ENCODE measurements around the gene EEF2. TPM values are rescaled to one million over a fixed set of nuclear protein-coding genes. Genes with fewer than 3 reads are reported as not detected.

The EEF2 gene
- total and polyA plus RNA-seq, 2 experiments from 2014 or later: 316 to 2,849 TPM

DNA sequence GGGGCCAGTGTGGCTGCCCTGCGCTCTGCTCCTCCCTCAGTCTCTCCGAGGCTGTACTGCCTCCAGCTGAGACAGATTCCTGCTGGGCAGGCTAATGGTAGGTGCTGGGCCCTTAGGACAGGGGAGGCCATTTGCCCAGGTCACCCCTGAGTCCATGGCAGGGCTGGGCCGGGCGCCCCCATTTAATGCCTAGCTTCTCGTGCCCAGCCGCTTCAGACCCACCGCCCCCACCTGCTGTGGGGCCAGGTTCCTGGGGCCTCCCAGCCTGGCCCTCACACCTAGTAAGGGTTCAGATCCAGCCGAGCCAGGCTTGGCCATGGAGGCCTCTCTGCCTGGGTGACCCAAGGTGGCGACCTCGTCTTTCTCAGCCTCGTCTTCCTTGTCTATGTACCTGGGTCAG lies 40.1 kb upstream of the EEF2 start:
- peaks cover 7% of the 10 kb centered on the region for H3K36me3 ChIP-seq
- H3K9me3 ChIP-seq (ENCODE audit: low read depth): no peaks in the 10 kb centered on the region
- no peaks in the 10 kb centered on the region for H3K4me1 ChIP-seq (ENCODE audit: low read depth)
- no peak overlapping the region for H3K4me3 ChIP-seq
- no peak overlapping the region for H3K27ac ChIP-seq
- no peak for DNase-seq (ENCODE audit: low read depth in 1 of 2, low spot score in 1 of 2)
- no peaks in the 10 kb centered on the region for H3K27me3 ChIP-seq
- TF ChIP-seq, protein P1, sequence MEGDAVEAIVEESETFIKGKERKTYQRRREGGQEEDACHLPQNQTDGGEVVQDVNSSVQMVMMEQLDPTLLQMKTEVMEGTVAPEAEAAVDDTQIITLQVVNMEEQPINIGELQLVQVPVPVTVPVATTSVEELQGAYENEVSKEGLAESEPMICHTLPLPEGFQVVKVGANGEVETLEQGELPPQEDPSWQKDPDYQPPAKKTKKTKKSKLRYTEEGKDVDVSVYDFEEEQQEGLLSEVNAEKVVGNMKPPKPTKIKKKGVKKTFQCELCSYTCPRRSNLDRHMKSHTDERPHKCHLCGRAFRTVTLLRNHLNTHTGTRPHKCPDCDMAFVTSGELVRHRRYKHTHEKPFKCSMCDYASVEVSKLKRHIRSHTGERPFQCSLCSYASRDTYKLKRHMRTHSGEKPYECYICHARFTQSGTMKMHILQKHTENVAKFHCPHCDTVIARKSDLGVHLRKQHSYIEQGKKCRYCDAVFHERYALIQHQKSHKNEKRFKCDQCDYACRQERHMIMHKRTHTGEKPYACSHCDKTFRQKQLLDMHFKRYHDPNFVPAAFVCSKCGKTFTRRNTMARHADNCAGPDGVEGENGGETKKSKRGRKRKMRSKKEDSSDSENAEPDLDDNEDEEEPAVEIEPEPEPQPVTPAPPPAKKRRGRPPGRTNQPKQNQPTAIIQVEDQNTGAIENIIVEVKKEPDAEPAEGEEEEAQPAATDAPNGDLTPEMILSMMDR (IDR thresholded peaks at IDR 0.05; ENCODE audit: low read depth, low read length): no peak

DNA sequence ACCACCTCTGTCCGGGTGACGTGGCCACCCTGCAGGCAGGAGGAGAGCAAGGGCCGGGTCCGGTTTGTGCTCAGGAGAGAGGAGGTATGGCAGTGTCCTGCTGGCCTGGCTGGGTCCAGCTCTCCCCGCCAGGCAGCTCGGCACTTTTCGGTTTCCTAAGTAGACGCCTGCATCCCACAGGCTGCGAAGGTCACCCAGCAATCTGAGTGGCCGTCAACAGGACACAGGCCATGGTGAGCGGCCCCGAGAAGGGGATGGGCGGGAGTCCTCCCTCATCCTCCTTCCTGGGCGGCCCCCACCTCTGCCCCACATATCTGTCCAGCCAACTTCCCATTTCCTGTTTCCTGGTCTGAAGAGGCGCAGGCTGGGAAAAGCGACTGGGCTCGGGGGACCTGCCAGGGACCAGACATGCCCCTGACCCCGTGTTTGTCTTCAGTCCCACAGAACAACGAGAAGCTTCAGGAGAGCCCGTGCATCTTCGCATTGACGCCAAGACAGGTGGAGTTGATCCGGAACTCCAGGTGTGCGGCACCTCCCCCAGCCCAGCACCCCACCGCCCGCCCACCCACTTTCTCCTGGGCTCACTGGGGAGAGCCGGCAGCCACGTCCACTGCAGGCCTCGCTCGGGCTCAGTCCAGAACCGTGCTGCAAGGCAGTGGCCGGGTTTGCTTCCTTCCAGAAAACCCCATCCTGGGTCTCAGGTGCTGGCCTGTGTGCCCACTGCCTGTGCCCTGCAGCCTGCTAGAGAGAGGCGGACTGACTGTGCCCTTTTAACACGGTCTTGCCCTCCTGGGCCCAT lies 38.5 kb upstream of the EEF2 start:
- no peaks in the 10 kb centered on the region for H3K4me1 ChIP-seq (ENCODE audit: low read depth)
- no peak overlapping the region for H3K27ac ChIP-seq
- DNase-seq (ENCODE audit: low read depth in 1 of 2, low spot score in 1 of 2): no peak
- H3K36me3 ChIP-seq: peaks cover 5% of the 10 kb centered on the region
- H3K4me3 ChIP-seq: no peak overlapping the region
- no peaks in the 10 kb centered on the region for H3K9me3 ChIP-seq (ENCODE audit: low read depth)
- H3K27me3 ChIP-seq: no peaks in the 10 kb centered on the region
- TF ChIP-seq, protein P1 (IDR thresholded peaks at IDR 0.05; ENCODE audit: low read depth, low read length): no peak

DNA sequence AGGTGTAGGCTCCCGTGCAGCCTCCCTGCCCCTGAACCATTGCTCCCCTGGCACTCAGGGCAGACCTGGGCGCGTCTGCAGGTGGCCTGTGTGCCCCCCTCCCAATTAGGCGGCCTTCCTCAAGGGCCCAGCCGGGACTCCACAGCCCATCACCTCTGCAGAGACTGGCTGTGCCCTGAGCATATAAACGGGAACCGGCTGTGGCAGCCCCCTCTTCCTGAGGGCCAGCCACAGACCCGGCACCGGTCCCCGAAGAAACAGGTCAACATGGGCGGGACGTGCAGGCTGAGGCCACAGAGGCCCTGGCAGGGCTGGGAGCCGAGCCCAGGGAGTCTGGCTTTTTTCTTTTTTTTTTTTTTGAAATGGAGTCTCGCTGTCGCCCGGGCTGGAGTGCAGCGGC lies 34.3 kb upstream of the EEF2 start:
- H3K27me3 ChIP-seq: no peaks in the 10 kb centered on the region
- DNase-seq (ENCODE audit: low read depth in 1 of 2, low spot score in 1 of 2): no peak
- no peak overlapping the region for H3K27ac ChIP-seq
- TF ChIP-seq, protein P1 (IDR thresholded peaks at IDR 0.05; ENCODE audit: low read depth, low read length): no peak
- H3K4me3 ChIP-seq: no peak overlapping the region
- H3K36me3 ChIP-seq: peaks cover 2% of the 10 kb centered on the region
- H3K9me3 ChIP-seq (ENCODE audit: low read depth): no peaks in the 10 kb centered on the region
- no peaks in the 10 kb centered on the region for H3K4me1 ChIP-seq (ENCODE audit: low read depth)

DNA sequence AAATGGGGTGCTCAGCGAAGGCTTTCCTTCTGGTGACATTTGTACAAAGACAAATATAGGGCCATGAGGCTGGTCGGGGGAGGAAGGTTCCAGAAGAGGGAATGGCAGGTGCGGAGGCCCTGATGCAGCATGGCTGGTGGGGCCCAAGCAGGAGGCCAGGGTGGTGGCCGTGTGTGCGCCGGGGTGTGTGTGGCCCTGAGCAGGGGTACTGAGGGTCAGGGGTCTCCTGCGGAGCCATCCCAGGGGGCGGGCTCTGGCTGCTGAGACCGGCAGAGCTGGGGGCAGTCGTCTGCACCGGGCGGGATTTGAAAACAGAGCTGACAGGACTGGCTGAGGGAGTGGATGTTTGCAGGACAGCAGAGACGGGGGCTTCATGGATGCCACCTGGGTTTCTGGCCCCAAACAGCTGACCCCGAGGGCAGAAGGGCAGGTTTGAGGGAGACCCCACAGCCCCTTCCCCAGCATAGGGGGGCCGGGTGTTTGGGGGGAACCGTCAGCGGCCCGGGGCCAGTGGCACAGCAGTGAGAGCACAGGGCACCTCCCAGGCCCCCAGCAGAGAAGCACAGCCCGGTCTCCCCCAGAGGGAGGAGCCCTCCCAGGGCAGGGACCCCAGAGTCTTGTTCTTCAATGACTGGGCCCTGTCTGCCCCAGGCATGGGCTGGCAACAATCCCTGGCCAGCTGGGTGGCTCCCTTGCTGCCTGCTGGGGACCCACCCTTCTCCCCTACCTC lies 33.7 kb upstream of the EEF2 start:
- TF ChIP-seq, protein P1 (IDR thresholded peaks at IDR 0.05; ENCODE audit: low read depth, low read length): no peak
- Histone ChIP-seq H3K4me1 (ENCODE audit: low read depth) (no peaks in the 10 kb centered on the region), H3K36me3 (peaks cover 7% of the 10 kb centered on the region), H3K27me3 (no peaks in the 10 kb centered on the region), H3K4me3 (no peak overlapping the region), H3K9me3 (ENCODE audit: low read depth) (no peaks in the 10 kb centered on the region), H3K27ac (no peak overlapping the region)
- no peak for DNase-seq (ENCODE audit: low read depth in 1 of 2, low spot score in 1 of 2)

DNA sequence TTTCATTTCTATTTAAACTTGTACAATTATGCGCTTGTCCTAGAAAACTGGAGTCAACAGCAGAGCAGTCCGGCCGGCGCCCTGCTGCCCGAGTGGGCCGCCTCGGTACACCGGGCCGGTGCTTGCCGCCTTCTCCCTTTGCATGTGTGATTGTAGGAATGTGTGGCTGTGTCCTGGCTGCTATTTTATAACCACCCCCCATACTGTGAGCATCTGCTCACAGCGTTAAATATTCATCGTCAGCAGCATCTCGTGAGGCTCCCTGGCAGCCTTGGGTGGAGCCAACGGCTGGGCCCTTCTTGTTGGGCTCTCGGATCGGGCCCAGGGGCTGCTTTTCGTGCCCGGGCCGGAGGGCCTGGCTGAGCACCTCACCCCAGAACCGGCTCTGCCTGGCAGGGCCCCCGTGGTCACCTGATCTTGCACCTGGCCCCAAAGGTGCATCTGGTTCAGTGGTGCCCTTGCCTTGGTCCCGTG lies 32.9 kb upstream of the EEF2 start:
- no peaks in the 10 kb centered on the region for H3K9me3 ChIP-seq (ENCODE audit: low read depth)
- no peak overlapping the region for H3K27ac ChIP-seq
- peaks cover 15% of the 10 kb centered on the region for H3K36me3 ChIP-seq
- DNase-seq (ENCODE audit: low read depth in 1 of 2, low spot score in 1 of 2): no peak
- H3K4me3 ChIP-seq: no peak overlapping the region
- H3K27me3 ChIP-seq: no peaks in the 10 kb centered on the region
- TF ChIP-seq, protein P1 (IDR thresholded peaks at IDR 0.05; ENCODE audit: low read depth, low read length): no peak
- no peaks in the 10 kb centered on the region for H3K4me1 ChIP-seq (ENCODE audit: low read depth)
